Measurements from ENCODE around the gene ACADSB. TPM values are rescaled to one million over a fixed set of nuclear protein-coding genes. Genes with fewer than 3 reads are reported as not detected.

ACADSB gene
- total and polyA plus RNA-seq, 2 donors from 2014 or later: 26.6 to 48.5 TPM

DNA sequence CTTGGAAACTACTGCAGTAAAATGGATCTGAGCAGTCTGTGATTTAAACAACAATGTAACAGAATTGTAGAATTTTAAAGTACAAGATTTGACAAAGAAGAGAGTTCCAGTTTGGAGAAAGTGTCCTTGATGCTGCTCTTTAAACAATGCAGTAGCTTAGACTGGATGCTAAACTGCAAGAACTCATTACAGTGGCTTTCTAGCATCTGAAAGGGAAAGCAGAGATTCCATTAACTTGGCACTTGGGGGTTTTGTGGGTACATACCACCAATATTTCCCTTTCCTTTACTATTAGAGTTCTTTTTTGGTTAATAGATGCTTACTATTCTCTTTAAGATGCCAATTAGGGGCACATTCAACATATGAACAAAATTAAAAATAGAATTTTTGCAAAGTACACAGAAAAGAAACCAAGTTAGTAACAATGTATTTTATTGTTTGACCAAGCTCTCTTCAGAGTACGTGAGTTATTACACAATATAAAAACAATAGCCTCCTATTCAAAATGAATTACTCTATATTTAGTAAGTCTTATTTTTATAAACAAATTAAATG lies 16.7 kb upstream of the ACADSB start:
- DNase-seq (no peak), FAIRE-seq (no peak)
- H3K36me3 ChIP-seq (ENCODE audit: control insufficient read depth in 2 of 3, insufficient read depth in 3 of 3, low read length in 3 of 3): peaks cover 6 to 21% (median 13%) of the 10 kb centered on the region in 3 donors
- H3K9ac ChIP-seq (ENCODE audit: low read length in 3 of 3): no peak overlapping the region
- no peaks in the 10 kb centered on the region for H3K4me1 ChIP-seq (ENCODE audit: control insufficient read depth in 2 of 3, insufficient read depth in 2 of 3, low read depth in 1 of 3, low read length in 3 of 3)
- TF ChIP-seq, protein P1, sequence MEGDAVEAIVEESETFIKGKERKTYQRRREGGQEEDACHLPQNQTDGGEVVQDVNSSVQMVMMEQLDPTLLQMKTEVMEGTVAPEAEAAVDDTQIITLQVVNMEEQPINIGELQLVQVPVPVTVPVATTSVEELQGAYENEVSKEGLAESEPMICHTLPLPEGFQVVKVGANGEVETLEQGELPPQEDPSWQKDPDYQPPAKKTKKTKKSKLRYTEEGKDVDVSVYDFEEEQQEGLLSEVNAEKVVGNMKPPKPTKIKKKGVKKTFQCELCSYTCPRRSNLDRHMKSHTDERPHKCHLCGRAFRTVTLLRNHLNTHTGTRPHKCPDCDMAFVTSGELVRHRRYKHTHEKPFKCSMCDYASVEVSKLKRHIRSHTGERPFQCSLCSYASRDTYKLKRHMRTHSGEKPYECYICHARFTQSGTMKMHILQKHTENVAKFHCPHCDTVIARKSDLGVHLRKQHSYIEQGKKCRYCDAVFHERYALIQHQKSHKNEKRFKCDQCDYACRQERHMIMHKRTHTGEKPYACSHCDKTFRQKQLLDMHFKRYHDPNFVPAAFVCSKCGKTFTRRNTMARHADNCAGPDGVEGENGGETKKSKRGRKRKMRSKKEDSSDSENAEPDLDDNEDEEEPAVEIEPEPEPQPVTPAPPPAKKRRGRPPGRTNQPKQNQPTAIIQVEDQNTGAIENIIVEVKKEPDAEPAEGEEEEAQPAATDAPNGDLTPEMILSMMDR (IDR thresholded peaks at IDR 0.05; ENCODE audit: borderline replicate concordance, extremely low read depth, insufficient read depth): no peak
- H3K27ac ChIP-seq (ENCODE audit: low read depth in 2 of 2, low read length in 2 of 2): no peak overlapping the region
- no peaks in the 10 kb centered on the region for H3K27me3 ChIP-seq (ENCODE audit: control insufficient read depth, insufficient read depth, low read length)
- intact Hi-C loops (cut with DNase I): no loop called here
- no peaks in the 10 kb centered on the region for H3K9me3 ChIP-seq (ENCODE audit: control insufficient read depth in 2 of 3, insufficient read depth in 1 of 3, low read length in 3 of 3)
- no peak overlapping the region for H3K4me3 ChIP-seq (ENCODE audit: low read length in 3 of 3)

DNA sequence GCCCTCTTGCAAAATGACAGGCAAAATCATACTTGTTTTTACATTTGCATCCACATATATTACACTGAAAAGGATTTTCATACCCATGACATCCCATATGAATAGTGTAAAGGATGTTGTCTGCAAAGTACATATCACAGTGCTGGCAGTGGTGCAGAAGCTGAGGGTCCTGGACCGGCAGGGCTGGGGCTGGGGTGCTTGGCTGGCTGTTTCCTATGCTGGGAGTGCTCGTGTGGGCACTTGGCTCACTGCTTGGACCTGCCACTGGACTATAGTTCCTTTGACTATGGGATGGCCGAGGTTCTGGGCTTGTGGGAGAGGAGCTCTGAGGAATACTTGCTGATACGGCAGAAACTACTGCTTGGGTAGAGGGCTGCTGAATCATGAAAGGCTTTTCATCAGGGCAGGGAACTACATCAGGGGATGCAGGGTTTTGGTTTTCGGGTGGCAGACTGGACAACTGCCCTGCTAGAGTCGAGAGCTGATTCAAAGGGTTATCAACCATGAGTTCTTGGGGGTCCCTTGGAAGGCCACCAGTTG lies 14.9 kb upstream of the ACADSB start:
- Histone ChIP-seq H3K4me3 (ENCODE audit: low read length in 3 of 3) (no peak overlapping the region), H3K27me3 (ENCODE audit: control insufficient read depth, insufficient read depth, low read length) (no peaks in the 10 kb centered on the region), H3K9ac (ENCODE audit: low read length in 3 of 3) (no peak overlapping the region), H3K4me1 (ENCODE audit: control insufficient read depth in 2 of 3, insufficient read depth in 2 of 3, low read depth in 1 of 3, low read length in 3 of 3) (no peaks in the 10 kb centered on the region), H3K27ac (ENCODE audit: low read depth in 2 of 2, low read length in 2 of 2) (no peak overlapping the region), H3K36me3 (ENCODE audit: control insufficient read depth in 2 of 3, insufficient read depth in 3 of 3, low read length in 3 of 3) (peaks cover 6 to 21% (median 15%) of the 10 kb centered on the region in 3 donors), H3K9me3 (ENCODE audit: control insufficient read depth in 2 of 3, insufficient read depth in 1 of 3, low read length in 3 of 3) (no peaks in the 10 kb centered on the region)
- intact Hi-C loops (cut with DNase I): no loop called here
- TF ChIP-seq, protein P1 (IDR thresholded peaks at IDR 0.05; ENCODE audit: borderline replicate concordance, extremely low read depth, insufficient read depth): no peak
- DNase-seq (no peak), FAIRE-seq (no peak)

DNA sequence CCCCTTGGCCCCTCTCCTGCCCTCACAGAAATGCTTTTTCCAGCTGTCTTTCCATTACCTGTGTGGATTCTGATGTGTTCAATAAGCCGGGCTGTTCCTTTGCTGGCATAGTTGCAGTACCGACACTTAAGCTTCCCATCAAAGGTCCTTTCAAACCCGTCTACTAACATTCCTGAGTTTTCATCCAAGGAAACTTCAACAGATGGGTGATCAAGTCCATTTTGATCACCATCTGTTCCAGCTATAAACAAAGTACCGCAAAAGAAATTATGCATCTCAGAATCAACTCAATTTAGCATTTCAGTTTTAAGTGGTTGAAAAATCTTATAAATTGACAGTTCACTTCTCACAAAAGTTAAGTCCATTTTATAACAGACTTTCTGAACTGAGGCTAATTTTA lies 12.9 kb upstream of the ACADSB start:
- no peak overlapping the region for H3K9ac ChIP-seq (ENCODE audit: low read length in 3 of 3)
- intact Hi-C loops (cut with DNase I): no loop called here
- TF ChIP-seq, protein P1 (IDR thresholded peaks at IDR 0.05; ENCODE audit: borderline replicate concordance, extremely low read depth, insufficient read depth): no peak
- peaks cover 0 to 9% (median 0%) of the 10 kb centered on the region in 3 donors for H3K4me1 ChIP-seq (ENCODE audit: control insufficient read depth in 2 of 3, insufficient read depth in 2 of 3, low read depth in 1 of 3, low read length in 3 of 3)
- DNase-seq: no peak
- no peak overlapping the region for H3K4me3 ChIP-seq (ENCODE audit: low read length in 3 of 3)
- FAIRE-seq: no peak
- H3K27me3 ChIP-seq (ENCODE audit: control insufficient read depth, insufficient read depth, low read length): no peaks in the 10 kb centered on the region
- H3K9me3 ChIP-seq (ENCODE audit: control insufficient read depth in 2 of 3, insufficient read depth in 1 of 3, low read length in 3 of 3): no peaks in the 10 kb centered on the region
- no peak overlapping the region for H3K27ac ChIP-seq (ENCODE audit: low read depth in 2 of 2, low read length in 2 of 2)
- H3K36me3 ChIP-seq (ENCODE audit: control insufficient read depth in 2 of 3, insufficient read depth in 3 of 3, low read length in 3 of 3): peaks cover 6 to 21% (median 15%) of the 10 kb centered on the region in 3 donors
